Astrocyte (in vitro differentiated cells and primary cell): ENCODE results near the gene SPR.

Source experiments
- EZH2 ChIP-seq: IDR thresholded peaks from 2 replicates; pipeline ENCODE4 v1.6.1; 2012; ENCODE audit warnings: mild to moderate bottlenecking, low read length, inconsistent platforms; ENCODE audit not compliant: insufficient read depth
- TF ChIP-seq, protein P1 (sequence below): IDR thresholded peaks from 2 replicates; pipeline ENCODE4 v1.5.1; 2011; ENCODE audit warnings: low read depth, mild to moderate bottlenecking, inconsistent platforms, low read length, moderate library complexity; ENCODE audit not compliant: insufficient read depth

DNA sequence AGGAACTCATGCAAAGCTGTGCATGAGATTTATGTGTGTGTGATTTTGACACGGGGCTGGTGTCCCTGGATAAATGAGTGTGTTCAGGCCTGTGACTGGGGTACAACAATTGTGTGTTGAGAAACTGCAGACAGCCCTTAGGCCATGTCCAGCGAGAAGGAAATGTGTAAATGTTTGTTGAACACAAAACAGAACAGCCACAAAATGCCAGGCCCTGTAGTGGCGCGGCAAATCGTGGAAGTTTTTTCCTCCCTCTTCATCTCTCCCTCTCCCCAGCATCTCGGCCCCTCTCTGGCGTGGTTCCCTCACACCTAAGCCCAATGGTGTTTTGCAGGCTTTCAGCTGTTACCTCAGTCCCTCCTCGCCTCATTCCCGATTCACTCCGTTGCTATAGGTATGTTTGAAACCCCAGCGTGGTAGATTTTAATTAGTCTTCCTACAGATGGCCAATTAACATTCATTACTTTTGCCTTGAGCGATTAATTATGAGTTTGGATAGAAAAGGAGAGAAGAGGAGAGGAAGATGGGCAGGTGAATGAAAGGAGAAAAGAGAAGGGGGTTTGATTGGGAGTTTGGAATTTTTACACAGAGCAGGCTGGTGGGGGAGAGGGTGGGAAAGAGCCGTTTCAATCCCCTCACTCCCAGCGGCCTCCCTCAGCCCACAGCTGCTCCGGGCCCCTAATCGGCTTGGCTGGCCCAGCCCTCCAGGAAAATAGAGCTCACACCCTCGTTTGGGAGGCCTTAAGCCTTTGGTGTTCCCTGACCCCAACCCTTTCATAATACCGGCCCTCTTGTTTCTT, 10.8 kb downstream of the SPR start:
- no peak for TF ChIP-seq EZH2
- TF ChIP-seq, protein P1, sequence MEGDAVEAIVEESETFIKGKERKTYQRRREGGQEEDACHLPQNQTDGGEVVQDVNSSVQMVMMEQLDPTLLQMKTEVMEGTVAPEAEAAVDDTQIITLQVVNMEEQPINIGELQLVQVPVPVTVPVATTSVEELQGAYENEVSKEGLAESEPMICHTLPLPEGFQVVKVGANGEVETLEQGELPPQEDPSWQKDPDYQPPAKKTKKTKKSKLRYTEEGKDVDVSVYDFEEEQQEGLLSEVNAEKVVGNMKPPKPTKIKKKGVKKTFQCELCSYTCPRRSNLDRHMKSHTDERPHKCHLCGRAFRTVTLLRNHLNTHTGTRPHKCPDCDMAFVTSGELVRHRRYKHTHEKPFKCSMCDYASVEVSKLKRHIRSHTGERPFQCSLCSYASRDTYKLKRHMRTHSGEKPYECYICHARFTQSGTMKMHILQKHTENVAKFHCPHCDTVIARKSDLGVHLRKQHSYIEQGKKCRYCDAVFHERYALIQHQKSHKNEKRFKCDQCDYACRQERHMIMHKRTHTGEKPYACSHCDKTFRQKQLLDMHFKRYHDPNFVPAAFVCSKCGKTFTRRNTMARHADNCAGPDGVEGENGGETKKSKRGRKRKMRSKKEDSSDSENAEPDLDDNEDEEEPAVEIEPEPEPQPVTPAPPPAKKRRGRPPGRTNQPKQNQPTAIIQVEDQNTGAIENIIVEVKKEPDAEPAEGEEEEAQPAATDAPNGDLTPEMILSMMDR, result no peak
